GM10847 (cell line): ENCODE results near the gene LAG3.

Experiments
- POLR2A ChIP-seq: IDR thresholded peaks from 2 replicates; pipeline ENCODE4 v1.6.1; 2011; ENCODE audit not compliant: insufficient read length; ENCODE audit errors: extremely low read depth

Gene LAG3

DNA sequence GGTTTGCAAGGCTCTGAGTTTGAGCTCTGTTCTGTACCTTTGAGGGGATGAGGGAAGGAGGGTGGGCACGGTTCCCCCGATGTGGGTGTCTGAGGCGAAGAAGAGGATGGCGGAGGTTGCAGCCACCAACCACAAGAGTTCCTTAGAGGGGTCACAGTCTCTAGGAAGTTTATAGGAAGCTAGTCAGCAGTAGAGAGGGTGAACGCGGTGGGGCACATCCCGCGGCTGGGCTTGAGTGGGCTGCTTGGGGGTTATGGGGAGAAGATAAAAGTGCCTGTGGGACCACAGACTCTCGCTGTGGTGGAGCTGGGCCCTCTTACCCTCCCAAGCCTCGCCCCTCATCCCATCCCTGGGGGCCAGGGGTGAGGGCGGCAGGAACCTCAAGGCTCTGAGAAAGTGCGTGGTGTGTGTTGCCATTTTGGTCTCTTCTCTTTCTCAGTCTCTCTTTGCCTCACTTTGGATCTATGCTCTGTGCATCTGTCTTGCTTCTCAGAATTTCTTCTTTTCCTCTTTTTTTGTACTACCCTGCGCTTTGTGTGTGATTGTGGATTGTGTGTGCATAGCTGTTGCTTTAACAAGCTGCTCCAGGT, 19.7 kb downstream of the LAG3 start:
- no peak for TF ChIP-seq POLR2A

- no peak for TF ChIP-seq POLR2A
Measured at GRCh38 chr12:6792522-6793201, 20.3 kb downstream of the LAG3 start.

GRCh38 chr12:6795088-6795487, 22.8 kb downstream of the LAG3 start:
- TF ChIP-seq POLR2A: no peak

DNA sequence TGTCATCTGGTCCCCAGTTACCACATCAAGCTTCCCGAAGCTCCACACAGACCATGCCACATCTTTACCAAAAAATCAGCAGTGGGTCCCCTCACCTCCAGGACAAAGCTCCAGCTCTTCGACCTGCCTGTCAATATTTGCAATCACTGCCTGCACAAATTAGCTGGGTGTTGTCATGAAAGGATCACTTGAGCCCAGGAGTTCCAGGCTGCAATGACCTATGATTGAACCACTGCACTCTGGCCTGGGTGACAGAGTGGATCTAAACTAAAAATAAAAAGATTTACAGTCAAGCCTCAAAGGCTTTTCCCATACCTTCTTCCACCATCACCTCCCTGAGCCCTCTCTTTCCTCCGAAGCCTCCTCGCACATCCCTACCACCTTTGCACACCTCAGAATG, 24.3 kb downstream of the LAG3 start:
- TF ChIP-seq POLR2A: no peak

GRCh38 chr12:6799147-6799546, 26.8 kb downstream of the LAG3 start:
- TF ChIP-seq POLR2A: no peak

DNA sequence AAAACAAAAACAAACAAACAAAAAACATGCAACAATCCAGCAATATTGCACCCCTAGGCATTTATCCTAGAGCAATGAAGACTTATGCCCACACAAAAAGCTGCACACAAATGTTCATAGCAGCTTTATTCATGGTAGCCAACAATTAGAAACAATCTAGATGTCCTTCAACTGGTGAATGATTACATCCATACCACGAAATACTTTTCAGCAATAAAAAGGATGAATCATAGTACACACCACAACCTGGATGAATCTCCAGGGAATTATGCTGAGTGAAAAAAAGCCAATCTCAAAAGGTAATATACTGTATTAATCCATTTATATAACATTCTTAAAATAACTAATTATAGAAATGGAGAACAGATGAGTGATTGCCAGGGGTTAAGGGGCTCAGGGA, 34.9 kb downstream of the LAG3 start:
- no peak for TF ChIP-seq POLR2A

GRCh38 chr12:6809056-6809455, 36.7 kb downstream of the LAG3 start:
- TF ChIP-seq POLR2A: no peak

DNA sequence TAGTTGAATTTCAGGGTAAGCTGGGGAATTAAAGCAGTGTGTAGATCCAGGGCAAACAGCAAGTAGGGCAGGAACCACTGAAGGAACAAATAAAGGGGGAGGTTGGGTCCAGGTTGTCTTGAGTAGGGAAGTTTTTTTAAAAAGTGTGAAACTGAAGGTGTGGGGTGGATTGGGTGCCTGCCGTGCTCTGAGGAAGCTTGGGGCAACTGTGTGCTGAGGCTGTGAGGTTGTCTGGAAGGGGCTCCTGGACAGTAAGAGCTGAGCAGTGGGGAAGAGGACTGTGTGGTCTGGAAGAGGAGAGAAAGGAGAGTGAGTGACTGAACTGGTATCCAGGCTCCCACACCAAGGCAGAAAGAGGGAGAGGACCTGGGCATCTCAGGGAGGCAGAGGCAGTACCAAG, 38.4 kb downstream of the LAG3 start:
- TF ChIP-seq POLR2A: no peak

- TF ChIP-seq POLR2A: no peak
Measured at GRCh38 chr12:6813363-6813762, 41.0 kb downstream of the LAG3 start.

DNA sequence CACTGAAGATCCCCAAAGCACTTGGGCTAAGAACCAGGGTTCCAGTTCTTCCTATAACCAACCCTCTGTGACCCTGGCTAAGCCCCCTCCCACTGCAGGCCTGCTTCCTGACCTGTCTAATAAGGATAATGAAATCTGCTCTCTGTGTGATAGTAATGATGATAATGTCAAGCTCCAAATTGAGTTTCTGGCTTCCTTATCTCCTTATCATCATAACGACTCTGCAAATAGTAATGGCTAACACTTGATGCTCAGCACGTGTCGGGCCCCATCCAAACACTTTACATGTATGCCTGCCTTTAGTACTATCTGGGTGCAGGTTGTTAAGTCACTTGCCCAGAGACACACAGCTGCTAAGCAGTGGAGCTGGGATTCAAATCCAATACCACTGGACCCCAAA, 44.3 kb downstream of the LAG3 start:
- no peak for TF ChIP-seq POLR2A

DNA sequence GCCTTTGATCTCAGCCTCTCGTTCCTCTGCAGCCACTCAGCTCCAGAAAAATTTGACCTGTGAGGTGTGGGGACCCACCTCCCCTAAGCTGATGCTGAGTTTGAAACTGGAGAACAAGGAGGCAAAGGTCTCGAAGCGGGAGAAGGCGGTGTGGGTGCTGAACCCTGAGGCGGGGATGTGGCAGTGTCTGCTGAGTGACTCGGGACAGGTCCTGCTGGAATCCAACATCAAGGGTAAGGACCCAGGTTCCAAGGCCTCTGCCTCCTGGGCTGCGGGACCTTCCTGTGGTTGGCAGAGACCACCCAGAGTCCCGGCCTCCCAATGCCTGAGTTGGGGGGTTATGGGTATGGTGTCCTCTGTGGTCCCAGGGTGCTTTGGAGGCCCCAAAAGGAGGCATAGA, 44.8 kb downstream of the LAG3 start:
- TF ChIP-seq POLR2A: no peak

DNA sequence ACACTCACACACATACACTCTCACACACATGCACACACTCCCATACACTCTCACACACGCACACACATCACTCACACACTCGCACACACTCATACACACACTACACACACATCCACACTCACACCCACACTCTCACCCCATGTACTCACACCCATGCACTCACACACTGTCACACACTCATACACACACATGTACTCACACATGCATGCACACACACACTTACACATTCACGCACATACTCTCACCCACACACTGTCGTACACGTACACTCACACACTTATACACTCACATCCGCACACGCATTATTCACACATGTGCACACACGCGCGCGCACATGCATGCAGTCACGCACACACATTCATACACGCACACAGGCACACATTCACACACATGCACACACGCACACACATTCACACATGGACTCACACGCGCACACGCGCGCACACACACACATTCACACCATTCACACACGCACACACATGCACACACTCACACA, 45.4 kb downstream of the LAG3 start:
- TF ChIP-seq POLR2A: no peak

DNA sequence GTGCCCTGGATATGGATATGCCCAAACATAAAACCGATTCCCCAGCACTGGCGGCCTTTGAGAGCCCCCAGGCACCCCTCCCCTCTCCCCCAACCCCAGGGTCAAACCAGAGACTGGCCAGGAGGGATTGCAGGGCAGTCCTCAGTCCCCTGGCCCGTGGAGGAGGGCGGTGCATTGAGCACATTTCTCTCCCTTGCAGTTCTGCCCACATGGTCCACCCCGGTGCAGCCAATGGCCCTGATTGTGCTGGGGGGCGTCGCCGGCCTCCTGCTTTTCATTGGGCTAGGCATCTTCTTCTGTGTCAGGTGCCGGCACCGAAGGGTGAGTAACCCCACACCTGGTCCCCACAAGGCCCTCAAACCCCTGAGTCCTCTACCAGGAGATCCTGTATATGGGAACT, 45.9 kb downstream of the LAG3 start:
- TF ChIP-seq POLR2A: no peak

DNA sequence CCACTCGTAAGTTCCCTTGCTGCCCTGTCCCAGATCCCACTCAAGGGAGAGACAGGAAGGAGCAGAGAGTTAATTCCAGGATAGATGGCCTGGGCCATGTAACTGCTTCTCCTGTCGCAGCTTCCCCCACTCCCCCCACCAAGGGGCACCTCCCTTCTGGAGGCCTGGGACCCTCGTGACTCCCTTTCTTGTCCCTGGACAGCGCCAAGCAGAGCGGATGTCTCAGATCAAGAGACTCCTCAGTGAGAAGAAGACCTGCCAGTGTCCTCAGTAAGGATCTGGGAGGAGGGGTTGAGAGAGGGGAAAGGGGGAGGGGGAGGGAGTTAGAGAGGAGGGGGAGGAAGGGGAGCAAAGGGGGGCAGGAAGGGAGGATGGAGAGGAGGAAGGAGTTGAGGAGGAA, 46.3 kb downstream of the LAG3 start:
- no peak for TF ChIP-seq POLR2A

GRCh38 chr12:6819106-6820030, 47.0 kb downstream of the LAG3 start:
- TF ChIP-seq POLR2A: no peak

DNA sequence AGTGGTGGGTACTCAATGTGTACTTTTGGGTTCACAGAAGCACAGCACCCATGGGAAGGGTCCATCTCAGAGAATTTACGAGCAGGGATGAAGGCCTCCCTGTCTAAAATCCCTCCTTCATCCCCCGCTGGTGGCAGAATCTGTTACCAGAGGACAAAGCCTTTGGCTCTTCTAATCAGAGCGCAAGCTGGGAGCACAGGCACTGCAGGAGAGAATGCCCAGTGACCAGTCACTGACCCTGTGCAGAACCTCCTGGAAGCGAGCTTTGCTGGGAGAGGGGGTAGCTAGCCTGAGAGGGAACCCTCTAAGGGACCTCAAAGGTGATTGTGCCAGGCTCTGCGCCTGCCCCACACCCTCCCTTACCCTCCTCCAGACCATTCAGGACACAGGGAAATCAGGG, 47.8 kb downstream of the LAG3 start:
- no peak for TF ChIP-seq POLR2A

GRCh38 chr12:6821591-6822425, 49.5 kb downstream of the LAG3 start, which contains the start of gene GPR162:
Gene GPR162, plus strand, starts transcription at chr12:6821821. Its CDS starts 2,078 bp downstream, at chr12:6823899.
- TF ChIP-seq POLR2A: no peak
